ENCODE results near the gene HJV. TPM values are rescaled to one million over a fixed set of nuclear protein-coding genes. Genes with fewer than 3 reads are reported as not detected.
"Not testable (repeated sequence)": the region's sequence is repeated elsewhere in the genome, so short reads cannot be mapped to it uniquely, and the experiment has no call there.

The HJV gene
- polyA plus RNA-seq, 3 donors: not detected

- no peaks in the 10 kb centered on the region for H3K36me3 Mint-ChIP-seq
- H4K20me1 ChIP-seq (ENCODE audit: insufficient read depth, low read length): no peaks in the 10 kb centered on the region
- TF ChIP-seq CTCF (IDR thresholded peaks at IDR 0.05): no peak
- H3K27ac ChIP-seq (ENCODE audit: low read depth in 1 of 2, low read length in 2 of 2): no peak overlapping the region
- H3K4me3 ChIP-seq (replicated peaks in 1 of 3; ENCODE audit: low read depth in 2 of 3, low read length in 3 of 3): no peak overlapping the region
- no peaks in the 10 kb centered on the region for H3K9me3 ChIP-seq (replicated peaks in 1 of 2; ENCODE audit: control insufficient read depth in 1 of 2, insufficient read depth in 1 of 2, low read length in 2 of 2)
- H3K4me1 Mint-ChIP-seq: peaks cover 18% of the 10 kb centered on the region
- intact Hi-C loops (cut with micrococcal nuclease): no loop called here
- no peaks in the 10 kb centered on the region for H3K27me3 ChIP-seq (ENCODE audit: control insufficient read depth in 2 of 2, insufficient read depth in 2 of 2, low read length in 2 of 2)
- H3K9ac ChIP-seq (ENCODE audit: insufficient read depth, low read length, poor library complexity, severe bottlenecking): no peak overlapping the region
- H2AFZ ChIP-seq (ENCODE audit: insufficient read depth, low read depth, low read length, poor library complexity, severe bottlenecking): no peak overlapping the region
- H3K4me2 ChIP-seq (replicated peaks; ENCODE audit: extremely low read depth, low read length, poor library complexity, severe bottlenecking): no peak overlapping the region
- peaks cover 16 to 20% of the 10 kb centered on the region in 2 donors for H3K4me1 ChIP-seq (ENCODE audit: control insufficient read depth in 1 of 2, insufficient read depth in 2 of 2, low read length in 2 of 2)
- peaks cover 0 to 2% (median 0%) of the 10 kb centered on the region in 7 donors for H3K9me3 Mint-ChIP-seq
- no peaks in the 10 kb centered on the region for H3K36me3 ChIP-seq (replicated peaks in 1 of 2; ENCODE audit: control insufficient read depth in 1 of 2, insufficient read depth in 2 of 2, low read length in 2 of 2)
- H3K27me3 Mint-ChIP-seq (ENCODE audit: low read depth in 3 of 3): peaks cover 7 to 14% (median 9%) of the 10 kb centered on the region in 3 donors
- DNase-seq: no peak
- H3K79me2 ChIP-seq (ENCODE audit: insufficient read depth, low read length): no peaks in the 10 kb centered on the region
- no peak overlapping the region for H3K4me3 Mint-ChIP-seq
- no peak overlapping the region for H3K27ac Mint-ChIP-seq
Measured at GRCh38 chr1:146031476-146031875, 9.9 kb upstream of the HJV start.

- Mint-ChIP-seq H3K4me1 (no peaks in the 10 kb centered on the region), H3K27ac (no peak overlapping the region)
- H3K9ac ChIP-seq (ENCODE audit: insufficient read depth, low read length, poor library complexity, severe bottlenecking): no peak overlapping the region
Measured at GRCh38 chr1:146029117-146029516, 7.6 kb upstream of the HJV start.

GRCh38 chr1:146026650-146027049 lies 5.1 kb upstream of the HJV start:
- H3K9me3 ChIP-seq (replicated peaks in 1 of 2; ENCODE audit: control insufficient read depth in 1 of 2, insufficient read depth in 1 of 2, low read length in 2 of 2); H3K36me3 ChIP-seq (replicated peaks in 1 of 2; ENCODE audit: control insufficient read depth in 1 of 2, insufficient read depth in 2 of 2, low read length in 2 of 2); H4K20me1 ChIP-seq (ENCODE audit: insufficient read depth, low read length); H3K4me2 ChIP-seq (replicated peaks; ENCODE audit: extremely low read depth, low read length, poor library complexity, severe bottlenecking); H3K4me1 ChIP-seq (ENCODE audit: control insufficient read depth in 1 of 2, insufficient read depth in 2 of 2, low read length in 2 of 2); H3K36me3 Mint-ChIP-seq; H3K9me3 Mint-ChIP-seq; H3K79me2 ChIP-seq (ENCODE audit: insufficient read depth, low read length); DNase-seq; H3K4me3 ChIP-seq (replicated peaks in 1 of 3; ENCODE audit: low read depth in 2 of 3, low read length in 3 of 3); H2AFZ ChIP-seq (ENCODE audit: insufficient read depth, low read depth, low read length, poor library complexity, severe bottlenecking); H3K9ac ChIP-seq (ENCODE audit: insufficient read depth, low read length, poor library complexity, severe bottlenecking); intact Hi-C loops (cut with micrococcal nuclease); H3K27me3 ChIP-seq (ENCODE audit: control insufficient read depth in 2 of 2, insufficient read depth in 2 of 2, low read length in 2 of 2); H3K27ac Mint-ChIP-seq; H3K4me1 Mint-ChIP-seq; H3K4me3 Mint-ChIP-seq; H3K27ac ChIP-seq (ENCODE audit: low read depth in 1 of 2, low read length in 2 of 2): not testable (repeated sequence)
- peaks cover 8 to 11% (median 8%) of the 10 kb centered on the region in 3 donors for H3K27me3 Mint-ChIP-seq (ENCODE audit: low read depth in 3 of 3)
- no CpG with 5 or more reads among the region's 1 CpG for WGBS (ENCODE audit: insufficient coverage)

More at GRCh38 chr1:146029117-146029516, 7.6 kb upstream of the HJV start:
- intact Hi-C loops (cut with micrococcal nuclease): no loop called here
- Histone ChIP-seq H3K9me3 (replicated peaks in 1 of 2; ENCODE audit: control insufficient read depth in 1 of 2, insufficient read depth in 1 of 2, low read length in 2 of 2) (no peaks in the 10 kb centered on the region), H3K79me2 (ENCODE audit: insufficient read depth, low read length) (no peaks in the 10 kb centered on the region), H3K4me1 (ENCODE audit: control insufficient read depth in 1 of 2, insufficient read depth in 2 of 2, low read length in 2 of 2) (no peaks in the 10 kb centered on the region), H4K20me1 (ENCODE audit: insufficient read depth, low read length) (no peaks in the 10 kb centered on the region), H3K27me3 (ENCODE audit: control insufficient read depth in 2 of 2, insufficient read depth in 2 of 2, low read length in 2 of 2) (no peaks in the 10 kb centered on the region), H3K4me2 (replicated peaks; ENCODE audit: extremely low read depth, low read length, poor library complexity, severe bottlenecking) (no peak overlapping the region), H3K27ac (ENCODE audit: low read depth in 1 of 2, low read length in 2 of 2) (no peak overlapping the region), H2AFZ (ENCODE audit: insufficient read depth, low read depth, low read length, poor library complexity, severe bottlenecking) (no peak overlapping the region), H3K4me3 (replicated peaks in 1 of 3; ENCODE audit: low read depth in 2 of 3, low read length in 3 of 3) (no peak overlapping the region), H3K36me3 (replicated peaks in 1 of 2; ENCODE audit: control insufficient read depth in 1 of 2, insufficient read depth in 2 of 2, low read length in 2 of 2) (no peaks in the 10 kb centered on the region)
- H3K27me3 Mint-ChIP-seq (ENCODE audit: low read depth in 3 of 3): peaks cover 8 to 10% (median 8%) of the 10 kb centered on the region in 3 donors
- no peak for DNase-seq
- peaks cover 0 to 2% (median 0%) of the 10 kb centered on the region in 7 donors for H3K9me3 Mint-ChIP-seq
- no peak overlapping the region for H3K4me3 Mint-ChIP-seq
- H3K36me3 Mint-ChIP-seq: no peaks in the 10 kb centered on the region
- no peak for TF ChIP-seq CTCF (IDR thresholded peaks at IDR 0.05)
